ENCODE data around the gene OLFML2A. TPM values are rescaled to one million over a fixed set of nuclear protein-coding genes. Genes with fewer than 3 reads are reported as not detected.
A peak's percentile ranks its signal among the peaks of the same experiment; 100 is the strongest.
"Not testable (repeated sequence)": the region's sequence is repeated elsewhere in the genome, so short reads cannot be mapped to it uniquely, and the experiment has no call there.

OLFML2A gene
- polyA plus RNA-seq, 4 donors: 22.1 to 30.9 (median 24.9) TPM

DNA sequence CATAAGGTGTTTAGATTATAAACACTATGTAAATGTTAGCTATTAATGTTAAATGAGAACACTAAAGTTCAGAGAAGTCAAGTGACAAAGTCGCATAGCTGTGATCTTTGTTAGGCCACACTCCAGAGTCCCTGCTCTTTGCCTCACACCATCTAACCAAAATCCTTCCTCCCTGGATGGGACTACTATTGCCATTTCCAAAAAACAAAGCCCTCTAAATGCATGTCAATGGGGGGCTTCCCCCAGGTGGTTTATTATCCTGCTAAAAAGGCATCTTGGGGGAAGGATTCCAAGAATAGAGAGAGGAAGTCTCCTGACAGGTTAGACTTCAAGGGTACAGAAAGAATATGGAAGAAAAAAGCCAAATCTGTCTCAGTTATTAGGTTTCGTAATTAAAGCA is 16.2 kb upstream of the OLFML2A start:
- DNase-seq (ENCODE audit: low read depth in 4 of 4, low spot score in 3 of 4): no peak

DNA sequence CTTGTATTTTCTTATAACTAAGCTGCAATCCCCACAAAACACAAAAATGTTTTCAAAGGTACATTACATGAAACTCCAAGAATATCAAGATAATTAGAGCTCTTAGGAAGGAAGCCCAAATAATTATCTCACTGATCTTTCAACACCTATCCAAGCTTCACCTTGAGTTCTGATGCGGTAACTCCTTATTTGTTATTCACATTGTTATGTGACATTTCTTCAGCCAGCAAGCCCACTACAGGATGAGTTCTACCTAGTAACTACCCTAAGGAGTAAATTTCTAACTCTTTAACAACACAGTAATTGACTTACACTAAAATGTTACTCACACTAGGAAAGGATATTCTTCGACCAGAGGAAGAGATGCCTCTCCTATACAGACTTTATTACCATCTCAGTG is 15.7 kb upstream of the OLFML2A start:
- no peak for DNase-seq (ENCODE audit: low read depth in 4 of 4, low spot score in 3 of 4)

DNA sequence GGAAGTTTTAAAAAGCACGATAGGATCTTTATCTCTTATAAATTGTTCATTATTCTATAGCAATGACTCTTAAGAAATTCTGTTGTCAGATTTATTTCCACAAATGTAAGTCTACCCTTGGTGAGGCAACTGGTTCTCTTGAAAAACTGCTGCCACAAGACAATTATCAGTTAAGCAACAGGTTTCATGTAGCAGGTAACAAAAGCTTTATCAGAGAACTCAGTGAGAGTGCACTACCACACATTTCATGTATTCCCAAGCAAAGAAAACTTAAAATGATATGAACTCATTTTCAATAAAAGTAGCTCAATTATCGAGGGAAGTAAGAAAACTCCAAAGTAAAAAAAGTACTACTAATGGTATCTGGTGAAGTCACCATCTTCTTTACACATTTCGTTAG is 15.2 kb upstream of the OLFML2A start:
- no peak for DNase-seq (ENCODE audit: low read depth in 4 of 4, low spot score in 3 of 4)

DNA sequence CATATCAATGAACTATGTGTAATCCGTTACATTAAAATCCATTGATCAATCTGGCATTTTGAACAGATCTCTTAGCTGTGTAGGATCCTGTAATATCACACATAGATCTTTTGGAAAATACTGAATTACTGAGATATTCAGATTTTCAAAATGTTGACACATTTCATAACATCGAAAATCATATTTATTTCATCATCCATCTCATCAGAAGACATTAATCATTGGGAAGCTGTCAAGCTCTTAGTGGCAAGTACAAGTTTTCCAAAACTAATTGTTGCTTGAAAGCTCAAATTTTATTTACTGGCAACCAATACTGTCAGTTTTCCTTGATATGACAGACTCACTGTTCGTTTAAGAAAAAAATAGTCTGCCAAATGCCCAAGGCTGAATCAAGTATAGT is 14.3 kb upstream of the OLFML2A start:
- DNase-seq (ENCODE audit: low read depth in 4 of 4, low spot score in 3 of 4): no peak

DNA sequence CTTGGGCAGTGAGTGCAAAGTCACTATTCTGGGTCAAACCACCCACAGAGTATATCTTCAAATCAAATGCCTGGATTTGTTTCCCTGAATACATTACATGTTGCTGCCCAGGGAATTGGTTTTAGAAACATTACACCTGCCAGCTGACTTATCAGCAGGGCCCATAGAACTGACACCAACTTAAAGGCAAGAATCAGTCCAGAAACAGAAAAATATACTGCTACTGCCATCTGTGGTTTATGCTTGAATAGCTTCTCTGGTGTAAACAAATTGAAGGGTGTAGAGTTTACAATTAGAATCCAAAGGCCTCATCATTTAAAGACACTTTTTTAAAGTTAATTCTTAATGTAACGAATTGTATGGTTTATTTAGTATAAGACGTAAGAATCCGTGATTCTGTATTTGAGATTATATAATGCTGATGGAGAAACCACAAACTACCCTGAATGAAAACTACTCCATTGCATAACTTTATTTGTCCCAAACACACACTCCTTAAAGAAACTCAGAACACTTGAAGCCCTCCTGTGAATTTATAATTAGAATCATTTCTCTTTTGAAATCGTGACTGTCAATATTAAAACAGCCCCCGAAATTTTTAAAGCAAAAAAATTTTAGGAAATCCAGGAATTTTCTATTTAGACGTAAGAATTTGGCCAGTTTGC is 12.0 kb upstream of the OLFML2A start:
- DNase-seq (ENCODE audit: low read depth in 4 of 4, low spot score in 3 of 4): no peak

DNA sequence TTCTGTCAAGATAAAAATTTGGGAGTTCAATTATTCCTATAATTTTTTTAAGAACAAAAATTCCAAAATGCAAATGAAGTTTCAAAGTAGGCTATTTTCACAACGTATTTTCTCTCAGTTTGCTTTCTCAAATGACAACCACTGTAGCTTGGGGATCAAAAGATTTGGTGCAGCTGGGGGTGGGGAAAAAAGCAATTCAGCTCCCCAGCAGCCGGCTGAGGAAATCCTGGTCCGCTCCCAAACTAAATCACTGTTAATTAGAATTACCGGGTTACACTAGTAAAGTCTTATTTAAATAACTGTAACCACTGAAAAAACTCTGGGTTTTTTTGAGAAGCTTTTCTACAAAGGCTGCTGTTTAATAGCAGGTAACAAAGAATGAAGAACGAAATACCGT is 11.5 kb upstream of the OLFML2A start:
- DNase-seq (ENCODE audit: low read depth in 4 of 4, low spot score in 3 of 4): no peak

DNA sequence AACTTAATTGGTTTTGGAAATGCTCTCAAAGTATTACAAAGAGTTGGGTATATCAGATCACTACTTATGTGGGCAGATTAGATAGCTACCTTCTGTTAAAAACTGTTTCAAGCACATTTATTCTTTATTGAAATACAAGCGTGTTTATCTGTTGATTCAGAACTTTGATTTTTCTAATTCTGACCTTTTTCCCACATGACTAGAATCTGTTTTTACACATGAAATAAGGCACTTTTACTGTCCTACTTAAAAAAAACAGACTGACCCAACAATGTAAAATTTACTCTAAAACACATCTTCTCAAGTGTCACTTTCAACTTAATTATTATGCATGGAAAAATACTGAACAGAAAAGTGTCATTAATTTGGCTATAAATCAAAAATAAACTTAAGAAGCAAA is 10.6 kb upstream of the OLFML2A start:
- no peak for DNase-seq (ENCODE audit: low read depth in 4 of 4, low spot score in 3 of 4)

DNA sequence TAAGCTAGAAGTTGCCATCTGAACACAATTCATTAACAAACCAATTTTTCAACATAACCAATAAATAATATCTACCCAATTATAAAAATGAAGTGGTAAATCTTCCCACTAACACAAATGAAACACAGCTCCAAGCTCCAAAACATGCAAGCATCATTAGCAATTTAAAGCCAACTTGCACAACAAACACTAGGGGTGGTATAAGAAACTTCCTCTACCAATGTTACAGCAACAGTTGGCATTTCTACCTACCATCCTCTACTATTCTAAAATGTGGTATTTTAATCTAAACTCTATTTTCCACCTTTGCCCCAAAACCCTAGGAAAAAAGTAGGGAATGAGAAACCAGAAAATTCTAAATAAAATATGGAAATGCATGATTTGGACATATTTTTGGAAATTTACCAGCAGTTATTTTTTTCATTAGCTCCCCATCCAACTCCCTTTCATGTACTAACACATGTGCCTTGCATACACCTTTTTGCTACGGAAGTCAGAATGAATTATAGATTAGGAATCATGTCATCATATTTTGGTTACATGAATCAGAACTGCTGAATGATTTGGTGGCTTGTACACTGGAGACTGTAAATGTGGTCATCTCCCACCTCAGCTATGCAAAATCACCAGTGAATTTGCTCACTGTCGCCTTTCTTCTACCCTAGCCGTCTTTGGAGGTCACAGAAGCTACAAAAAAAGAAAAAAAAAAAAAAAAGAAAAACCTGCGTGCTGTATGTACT is 9.9 kb upstream of the OLFML2A start:
- no peak for DNase-seq (ENCODE audit: low read depth in 4 of 4, low spot score in 3 of 4)

DNA sequence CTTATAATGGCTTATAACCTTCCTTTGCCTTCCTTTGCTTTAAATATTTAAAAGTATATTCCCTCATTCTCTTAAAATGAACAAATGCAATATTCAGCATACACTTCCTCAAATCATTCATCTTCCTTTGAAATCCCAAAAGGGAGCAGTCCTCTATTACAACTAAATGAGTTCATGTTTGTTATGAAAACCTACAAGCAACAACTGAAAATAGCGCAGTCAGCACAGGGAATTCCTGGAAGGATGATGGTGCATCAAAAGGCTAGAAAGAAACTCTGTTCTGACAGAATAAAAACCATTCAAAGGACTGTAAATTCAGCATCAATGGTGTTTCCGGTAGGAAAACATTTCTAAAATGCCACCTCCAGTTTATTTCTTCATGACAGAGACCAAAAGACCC is 9.1 kb upstream of the OLFML2A start:
- DNase-seq (ENCODE audit: low read depth in 4 of 4, low spot score in 3 of 4): no peak

DNA sequence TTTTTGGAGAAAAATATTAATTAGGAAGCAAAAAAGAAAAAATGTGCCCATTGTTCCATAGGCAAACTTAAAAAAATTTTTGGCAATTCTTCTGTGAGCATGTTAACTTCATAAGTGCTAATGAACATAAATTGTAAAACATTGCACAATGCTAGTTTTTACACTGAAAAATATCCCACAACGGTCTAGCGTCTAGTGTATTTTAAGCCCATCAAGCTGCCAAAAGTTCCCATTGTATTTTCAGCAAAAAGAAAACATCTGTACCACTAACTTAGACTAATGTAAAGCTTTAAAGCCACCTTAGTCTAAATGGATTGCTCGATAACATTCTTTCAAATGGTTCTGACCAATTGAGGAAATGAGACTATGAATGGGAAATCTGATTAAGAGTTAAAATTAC is 8.6 kb upstream of the OLFML2A start:
- DNase-seq (ENCODE audit: low read depth in 4 of 4, low spot score in 3 of 4): no peak

DNA sequence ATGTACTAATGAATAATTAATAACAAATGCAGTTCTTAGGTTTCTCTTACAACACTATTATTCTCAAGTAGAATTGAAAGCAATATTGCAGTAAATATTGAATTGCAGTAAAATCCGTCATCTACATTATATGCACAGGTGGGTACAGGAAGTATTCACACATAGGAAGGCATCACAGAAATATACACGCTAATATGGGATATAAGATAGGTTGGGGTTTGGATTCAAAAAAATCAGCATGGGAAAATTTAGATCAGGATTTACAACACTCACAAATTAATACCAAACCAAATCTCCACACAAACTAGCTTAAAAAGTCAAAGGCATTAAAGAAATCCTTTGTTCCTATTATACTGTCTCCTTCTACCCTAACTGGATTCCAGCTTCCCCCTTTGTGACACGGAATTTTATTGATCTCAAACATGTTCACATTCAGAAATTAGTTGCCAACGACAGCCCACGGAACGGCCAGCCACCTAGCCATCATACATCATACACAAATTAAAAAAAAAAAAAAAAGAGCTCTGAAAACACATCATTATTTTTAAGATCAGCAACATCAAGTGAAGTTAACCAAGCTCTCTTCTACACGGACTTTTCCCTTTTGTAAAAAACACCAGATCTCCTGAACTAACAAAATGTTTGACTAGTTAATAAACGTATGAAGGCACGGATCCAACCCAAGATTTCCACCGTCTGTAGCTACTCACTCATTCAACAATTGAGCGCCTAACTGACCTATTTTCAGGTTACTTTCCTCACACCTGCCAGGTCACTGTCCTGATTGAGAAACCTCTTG is 8.0 kb upstream of the OLFML2A start:
- DNase-seq (ENCODE audit: low read depth in 4 of 4, low spot score in 3 of 4): no peak

DNA sequence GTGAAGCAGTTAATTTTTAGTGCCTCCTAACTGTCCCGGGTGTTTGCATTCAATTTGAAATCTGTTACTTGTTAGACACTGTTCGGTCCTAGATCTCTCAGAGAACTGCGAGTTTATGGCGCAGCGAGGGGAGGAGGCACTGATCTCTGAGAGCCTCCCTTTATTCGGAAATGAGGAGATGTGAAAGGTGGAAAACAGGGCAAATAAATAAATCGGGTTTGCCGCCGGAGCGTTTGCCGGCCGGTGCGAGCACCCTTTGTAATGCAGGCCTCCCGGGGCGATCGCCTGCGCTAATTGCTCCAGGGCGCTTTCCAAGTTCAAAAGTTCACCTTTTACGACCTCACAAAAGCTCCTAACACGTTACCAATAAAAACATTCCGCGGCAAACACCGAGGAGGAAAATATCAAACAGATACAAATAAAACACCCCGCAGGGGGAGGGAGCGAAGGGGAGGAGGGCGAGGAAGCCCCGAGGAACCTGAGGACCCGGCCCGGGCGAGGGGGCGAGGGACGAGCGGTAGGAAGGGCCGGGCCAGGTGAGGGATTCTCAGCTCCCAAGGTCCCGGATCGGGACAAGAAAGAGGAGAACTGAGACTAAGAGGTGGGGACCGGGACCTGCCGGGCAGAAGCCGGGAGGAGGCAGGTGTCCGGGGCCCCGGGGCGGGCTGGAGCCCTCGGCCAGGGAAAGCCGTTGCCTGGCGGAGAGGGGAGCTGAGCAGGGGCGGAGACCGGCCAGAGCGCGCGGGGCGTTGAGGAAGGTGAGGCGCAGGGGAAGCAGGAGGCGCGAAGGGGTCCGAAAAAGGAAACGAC is 7.2 kb upstream of the OLFML2A start:
- no peak for DNase-seq (ENCODE audit: low read depth in 4 of 4, low spot score in 3 of 4)

DNA sequence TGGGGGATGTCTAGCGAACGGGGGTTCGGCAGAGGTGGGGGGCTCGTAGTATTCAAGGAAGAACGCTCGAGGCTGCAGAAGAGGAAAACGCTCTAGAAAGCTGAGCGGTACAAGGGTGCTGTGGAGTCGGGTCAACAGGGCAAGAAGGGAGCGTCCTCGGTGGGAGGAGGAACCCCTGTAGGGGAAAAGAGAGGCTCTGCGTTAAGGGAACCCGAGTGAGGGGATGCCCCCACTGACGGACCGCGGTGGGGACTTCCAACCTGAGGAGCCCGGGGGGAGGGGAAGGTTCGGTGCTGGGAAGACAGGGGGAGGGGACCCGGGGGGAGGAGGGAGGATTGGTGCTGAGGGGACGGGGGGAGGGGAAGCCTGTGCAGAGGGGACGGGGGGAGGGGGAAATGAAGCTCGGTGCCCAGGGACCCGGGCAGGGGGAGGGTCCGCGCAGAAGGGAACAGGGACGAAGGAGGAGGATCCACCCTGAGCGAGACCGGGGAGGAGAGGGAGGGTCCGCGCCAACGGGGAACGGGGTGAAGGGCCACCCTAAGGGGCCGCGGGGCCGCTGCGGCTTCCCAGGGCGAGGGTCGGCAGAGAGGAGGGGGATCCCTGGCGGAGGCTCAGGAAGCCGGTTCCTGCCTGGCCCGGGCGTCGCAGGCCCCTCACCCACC is 6.4 kb upstream of the OLFML2A start:
- no peak for DNase-seq (ENCODE audit: low read depth in 4 of 4, low spot score in 3 of 4)

DNA sequence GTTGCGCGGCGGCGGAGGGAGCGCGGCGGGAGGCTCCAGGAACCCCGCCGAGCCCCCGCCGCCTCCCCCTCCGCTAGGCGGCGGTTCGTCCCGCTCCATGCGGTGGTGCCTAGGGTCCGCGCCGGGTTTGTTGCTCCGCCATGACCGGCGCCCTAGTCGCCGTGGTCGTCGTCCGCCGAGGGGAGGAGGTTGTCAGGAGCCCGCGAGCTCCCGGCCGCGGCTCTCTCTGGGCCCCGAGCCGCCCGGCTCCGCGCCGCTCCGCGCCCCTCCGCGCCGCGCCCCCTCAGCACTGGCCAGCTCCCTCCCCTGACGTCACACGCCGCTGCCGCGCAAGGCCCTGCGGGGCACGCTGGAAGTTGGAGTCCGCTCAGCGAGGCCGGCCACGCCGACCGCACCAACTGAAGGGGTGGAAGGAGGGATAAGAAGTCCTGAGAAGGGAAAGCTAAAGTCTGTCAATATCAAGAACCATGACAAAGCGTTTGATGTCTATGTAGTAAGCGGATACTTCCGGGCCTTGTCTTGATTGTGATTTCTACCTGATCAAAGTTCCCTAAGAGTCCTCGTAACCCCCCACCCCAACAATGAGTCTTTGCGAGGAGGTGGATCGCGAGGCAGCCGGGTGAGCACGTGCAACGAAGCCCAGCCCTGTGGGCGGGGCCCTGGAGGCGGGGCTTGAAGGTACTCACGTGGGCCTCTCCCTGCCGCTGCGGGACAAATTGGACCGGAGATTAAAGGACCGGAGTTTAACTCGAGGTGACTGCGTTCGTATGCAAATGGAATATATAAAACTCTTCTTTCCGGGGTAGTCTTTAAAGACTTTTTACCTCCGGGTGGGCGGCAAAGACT is 5.7 kb upstream of the OLFML2A start, which contains the start of gene NR6A1:
NR6A1 (minus strand) TSS at position 291 of the 846 bp plus-strand sequence.
- DNase-seq (ENCODE audit: low read depth in 4 of 4, low spot score in 3 of 4): peak; percentile 92 to 98 (median 95)

DNA sequence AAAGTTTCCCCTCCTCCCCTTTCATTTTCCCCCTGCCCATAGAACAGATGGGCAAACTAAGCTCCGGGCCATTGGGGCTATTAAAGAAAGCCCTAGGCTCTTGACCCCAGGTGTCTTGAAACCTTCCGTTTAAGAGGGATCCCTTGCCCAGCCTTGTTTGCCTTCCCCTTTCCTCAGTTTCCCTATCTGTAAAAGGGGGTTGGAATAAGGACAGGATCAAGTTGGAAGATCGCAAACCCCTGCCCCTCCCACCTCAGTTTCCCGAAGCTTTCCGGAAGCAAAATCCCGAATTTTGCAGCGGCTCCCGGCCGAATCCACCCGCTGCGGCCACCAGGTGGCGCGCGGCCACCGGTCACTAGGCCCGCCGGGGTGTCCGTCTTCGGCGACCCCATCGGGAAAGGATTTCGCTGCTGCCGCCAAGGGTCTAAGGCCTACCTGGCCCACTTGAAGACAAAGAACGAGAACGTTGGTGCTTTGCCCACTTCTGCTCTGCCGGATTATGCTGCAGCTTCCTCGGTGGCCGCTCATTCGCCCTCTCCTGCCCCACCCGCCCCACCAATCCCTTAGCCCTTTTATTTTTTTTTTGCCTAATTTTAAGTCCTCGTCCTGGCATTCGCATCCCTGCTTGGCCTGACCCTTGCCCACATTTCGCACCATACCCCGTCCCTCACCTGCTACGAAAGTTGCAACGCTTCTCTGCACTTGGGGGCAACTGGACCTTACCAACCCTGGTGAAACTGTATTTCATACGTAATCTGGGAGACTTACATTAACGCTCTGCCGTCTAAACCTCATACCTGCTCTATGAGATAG is 4.9 kb upstream of the OLFML2A start:
- DNase-seq (ENCODE audit: low read depth in 4 of 4, low spot score in 3 of 4): no peak

DNA sequence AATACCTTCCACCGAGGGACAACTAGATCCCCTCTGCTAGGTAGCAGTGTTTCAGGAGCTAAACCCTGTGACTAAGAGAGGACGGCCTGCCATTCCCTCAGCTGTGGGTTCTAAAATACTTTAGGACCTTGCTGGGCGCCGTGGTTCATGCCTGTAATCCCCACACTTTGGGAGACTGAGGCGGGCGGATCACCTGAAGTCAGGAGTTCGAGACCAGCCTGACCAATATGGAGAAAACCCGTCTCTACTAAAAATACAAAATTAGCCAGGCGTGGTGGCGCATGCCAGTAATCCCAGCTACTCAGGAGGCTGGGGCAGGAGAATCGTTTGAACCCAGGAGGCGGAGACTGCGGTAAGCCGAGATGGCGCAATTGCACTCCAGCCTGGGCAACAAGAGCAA is 4.1 kb upstream of the OLFML2A start:
- not testable (repeated sequence) for DNase-seq (ENCODE audit: low read depth in 4 of 4, low spot score in 3 of 4)

DNA sequence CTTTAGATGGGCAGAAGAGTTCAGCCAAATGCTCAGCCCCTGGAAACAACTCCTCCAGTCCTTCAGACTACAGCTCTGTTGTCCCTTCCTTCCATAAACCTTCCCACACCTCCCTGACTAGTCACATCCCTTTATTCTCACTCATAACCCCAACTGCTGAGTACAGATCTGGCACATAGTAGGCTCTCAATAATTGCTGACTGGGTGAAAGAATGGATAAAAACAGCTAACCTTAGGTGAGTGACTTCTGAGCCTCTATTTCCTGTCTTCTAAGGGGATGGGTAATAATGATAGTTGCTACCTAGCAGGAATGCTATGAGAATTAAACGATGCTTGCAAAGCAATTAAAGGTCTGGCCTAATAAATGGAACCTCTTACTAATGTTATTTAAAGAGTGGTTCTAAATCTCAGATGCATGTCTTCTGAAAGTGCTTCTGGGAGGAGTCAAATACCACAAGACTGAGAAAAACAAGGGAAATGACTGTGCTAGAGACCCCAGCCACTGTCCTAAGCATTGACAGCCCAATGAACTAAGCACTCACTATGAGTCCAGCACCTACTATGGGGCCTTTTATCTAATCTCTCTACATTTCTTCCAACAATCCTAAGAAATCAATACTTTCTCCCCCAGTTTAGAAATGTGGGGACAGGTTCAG is 3.3 kb upstream of the OLFML2A start:
- no peak for DNase-seq (ENCODE audit: low read depth in 4 of 4, low spot score in 3 of 4)

Measured in left renal pelvis (tissue), 4 donors.